GM12878 (cell line): ENCODE results near the gene ADAMTS19. TPM values are rescaled to one million over a fixed set of nuclear protein-coding genes. Genes with fewer than 3 reads are reported as not detected.
A peak's percentile ranks its signal among the peaks of the same experiment; 100 is the strongest.

Experiments
- ATAC-seq: fragments of 200-7000 bp; cut with Tn5 transposase; 3 replicates; pipeline ENCODE4 v1.9.1; 2020; ENCODE audit warnings: mild to moderate bottlenecking, moderate library complexity
- BruUV-seq: library from RNA; stranded (reverse); fragments of 400-500 nt; replicated peaks from 2 replicates; lab custom pipeline; 2021; lab: Mats Ljungman, UMichigan
- CTCF ChIA-PET: fragments of 300-600 bp; sonication (Branson Sonifier 250); formaldehyde crosslinking; extraction: SDS; loops from one replicate; lab custom pipeline; 2021; ENCODE audit warnings: inconsistent platforms; lab: Yijun Ruan, JAX
- POLR2A ChIA-PET: fragments of 350-600 bp; formaldehyde crosslinking; extraction: SDS; loops from one replicate; lab custom pipeline; 2021; ENCODE audit warnings: inconsistent platforms; lab: Charles Lee
- RAD21 ChIA-PET: fragments of 300-600 bp; sonication (Branson Sonifier 250); formaldehyde crosslinking; loops from one replicate; lab custom pipeline; 2023; ENCODE audit warnings: antibody characterized with exemption; ENCODE audit not compliant: unreplicated experiment; lab: Charles Lee
- SMC1A ChIA-PET: fragments of 300-600 bp; sonication (Branson Sonifier 250); formaldehyde crosslinking; loops from one replicate; lab custom pipeline; 2023; ENCODE audit not compliant: unreplicated experiment, uncharacterized antibody; lab: Charles Lee
- DNase-seq: peaks from one replicate; pipeline ENCODE4 v3.0.0-alpha.2; 2011; ENCODE audit warnings: low read depth, low spot score
- FAIRE-seq: peaks from 3 replicates; lab custom pipeline; 2011; peaks lifted over from hg19 to GRCh38; lab: Jason Lieb, UNC
- H2AFZ ChIP-seq: 2 replicates; pipeline ENCODE4 v1.6.0; 2011; ENCODE audit warnings: low read depth, low read length, control low read depth; ENCODE audit not compliant: control insufficient read depth
- H3K27ac ChIP-seq: 2 replicates; pipeline ENCODE4 v1.5.1; 2011; ENCODE audit warnings: control low read depth; ENCODE audit not compliant: control insufficient read depth, insufficient read depth
- H3K27me3 ChIP-seq, 2 experiments: replicated peaks in 1 of 2; 2 replicates each; pipeline versions ENCODE4 v1.6.0 to v1.6.1; 2011; ENCODE audit warnings: low read length in 1 of 2; ENCODE audit not compliant: control insufficient read depth in 2 of 2, insufficient read depth in 2 of 2
- H3K36me3 ChIP-seq, 2 experiments: 2 replicates each; pipeline ENCODE4 v1.5.1; 2011; ENCODE audit warnings: low read length in 1 of 2; ENCODE audit not compliant: control insufficient read depth in 2 of 2, insufficient read depth in 2 of 2
- H3K4me1 ChIP-seq: 2 replicates; pipeline ENCODE4 v1.6.1; 2011; ENCODE audit warnings: mild to moderate bottlenecking, low read length, moderate library complexity, mixed read lengths; ENCODE audit not compliant: control insufficient read depth, insufficient read depth
- H3K4me2 ChIP-seq: 2 replicates; pipeline ENCODE4 v1.6.0; 2011; ENCODE audit warnings: control low read depth; ENCODE audit not compliant: control insufficient read depth, insufficient read depth
- H3K4me3 ChIP-seq: fragments of 200-600 bp; sonication (generic); 2 replicates; pipeline ENCODE4 v1.5.1; 2016
- H3K79me2 ChIP-seq: 2 replicates; pipeline ENCODE4 v1.6.0; 2011; ENCODE audit warnings: low read length; ENCODE audit not compliant: control insufficient read depth, insufficient read depth
- H3K9ac ChIP-seq: 2 replicates; pipeline ENCODE4 v1.8.0; 2011; ENCODE audit warnings: low read length, control low read depth, mixed read lengths; ENCODE audit not compliant: control insufficient read depth, insufficient read depth
- H3K9me3 ChIP-seq: replicated peaks from 3 replicates; pipeline ENCODE4 v1.5.1; 2011; ENCODE audit warnings: mild to moderate bottlenecking, low read length; ENCODE audit not compliant: control insufficient read depth, insufficient read depth
- H4K20me1 ChIP-seq: 2 replicates; pipeline ENCODE4 v1.6.0; 2011; ENCODE audit not compliant: control insufficient read depth, insufficient read depth
- BACH1 ChIP-seq: fragments of 450-650 bp; IDR thresholded peaks from 2 replicates; pipeline ENCODE4 v1.6.1; 2017; ENCODE audit warnings: mild to moderate bottlenecking, borderline replicate concordance
- E2F4 ChIP-seq: IDR thresholded peaks from 2 replicates; pipeline ENCODE4 v1.6.1; 2012; ENCODE audit warnings: low read depth, low read length, improper control_type of control experiment
- E2F8 ChIP-seq: fragments of 450-650 bp; IDR thresholded peaks from 2 replicates; pipeline ENCODE4 v1.6.1; 2018; ENCODE audit warnings: mild to moderate bottlenecking, low read depth, moderate library complexity; ENCODE audit not compliant: partially characterized antibody
- NR2C2 ChIP-seq: IDR thresholded peaks from 2 replicates; pipeline ENCODE4 v1.6.1; 2011; ENCODE audit warnings: borderline replicate concordance, low read depth; ENCODE audit not compliant: control insufficient read depth, insufficient read length
- PAX8 ChIP-seq: fragments of 450-650 bp; IDR thresholded peaks from 2 replicates; pipeline ENCODE4 v1.6.1; 2017; ENCODE audit warnings: mild to moderate bottlenecking, moderate library complexity
- RAD21 ChIP-seq: IDR thresholded peaks from 2 replicates; pipeline ENCODE4 v1.6.1; 2011; ENCODE audit warnings: mild to moderate bottlenecking, low read depth, low read length, moderate library complexity; ENCODE audit not compliant: insufficient read depth
- RB1 ChIP-seq: fragments of 450-650 bp; formaldehyde crosslinking; IDR thresholded peaks from 2 replicates; pipeline ENCODE4 v1.6.1; 2017; ENCODE audit warnings: mild to moderate bottlenecking, borderline replicate concordance
- RFX5 ChIP-seq: IDR thresholded peaks from 2 replicates; pipeline ENCODE4 v1.6.1; 2011; ENCODE audit warnings: low read depth, low read length, improper control_type of control experiment
- RUNX3 ChIP-seq: IDR thresholded peaks from 2 replicates; pipeline ENCODE4 v1.6.1; 2012; ENCODE audit warnings: low read length, inconsistent platforms
- SIN3A ChIP-seq: IDR thresholded peaks from 2 replicates; pipeline ENCODE4 v1.6.1; 2012; ENCODE audit warnings: low read depth, low read length, improper control_type of control experiment
- TCF3 ChIP-seq: IDR thresholded peaks from 2 replicates; pipeline ENCODE4 v1.6.1; 2012; ENCODE audit warnings: low read depth, mild to moderate bottlenecking, low read length, borderline replicate concordance; ENCODE audit not compliant: insufficient read depth
- ZNF217 ChIP-seq: fragments of 450-650 bp; IDR thresholded peaks from 2 replicates; pipeline ENCODE4 v1.6.1; 2017; ENCODE audit warnings: antibody characterized with exemption, mild to moderate bottlenecking
- WGBS: methylation state at CpG from one replicate; pipeline ENCODE4 v1.1.6; 2016; ENCODE audit warnings: low lambda C conversion rate; ENCODE audit not compliant: insufficient replicate concordance, insufficient coverage; ENCODE audit errors: missing lambda C conversion rate; 5-methylcytosine and 5-hydroxymethylcytosine counted together
- in situ Hi-C: fragments of 300-500 bp; cut with MboI; formaldehyde crosslinking; loops from 9 replicates; pipeline ENCODE4 v1.14.3; 2018; ENCODE audit warnings: mixed read lengths
- intact Hi-C: fragments of 100-400 bp; cut with micrococcal nuclease; formaldehyde crosslinking; loops from one replicate; pipeline ENCODE4 v1.14.2; 2022; ENCODE audit not compliant: unreplicated experiment
- polyA plus RNA-seq, 11 experiments: library from polyadenylated mRNA; depleted of rRNA in 4 of 11; unstranded in 6 of 11; stranded (reverse) in 5 of 11; fragments of >200 nt; fragmentation: Nextera tagmentation in 4 of 11; fragmentation: Illumina TruSeq in 1 of 11; extraction: Ambion mirVana in 4 of 11; extraction: Trizol in 1 of 11; gene quantifications; 1 replicate in 1 of 11; 2 replicates in 10 of 11; pipeline versions ENCODE4 v1.2.1 to v1.2.3, GENCODE V29; 2011 to 2016; ENCODE audit warnings: inconsistent platforms in 2 of 11, missing spikeins in 2 of 11, low read depth in 1 of 11
- total RNA-seq, 4 experiments: library from RNA; depleted of rRNA in 3 of 4; stranded (reverse); fragments of >200 nt in 3 of 4; fragmentation: Illumina TruSeq in 1 of 4; extraction: Trizol in 1 of 4; gene quantifications; 2 replicates each; pipeline versions ENCODE4 v1.2.1 to v1.2.3, GENCODE V29; 2013 to 2021
- TF ChIP-seq, protein P1 (sequence below): fragments of 450-650 bp; formaldehyde crosslinking; IDR thresholded peaks from 2 replicates; pipeline ENCODE4 v1.4.0; 2020; ENCODE audit warnings: mild to moderate bottlenecking, moderate library complexity
- TF ChIP-seq, protein P2 (sequence below): IDR thresholded peaks from 2 replicates; pipeline ENCODE4 v1.6.1; 2012; ENCODE audit warnings: low read depth, low read length, improper control_type of control experiment

The ADAMTS19 gene
- total and polyA plus RNA-seq, 10 of the 15 experiments (the other 5 are each of a cell fraction or from before 2014, with no cell fraction given): not detected

- no peaks in the 10 kb centered on the region for H3K4me1 ChIP-seq
- no TSS peak for BruUV-seq
- H3K9ac ChIP-seq: no peak overlapping the region
- CTCF ChIA-PET: interaction anchor here (0.7 to 7.8 kb wide), 34 partner anchors 8 to 1484 kb away, joined by 3 to 175 read pairs (median 4); no protein-coding TSS in a partner anchor
- POLR2A ChIA-PET: no interaction called here
- H4K20me1 ChIP-seq: no peaks in the 10 kb centered on the region
- intact Hi-C loops (loop anchor here (1.0 to 5.0 kb wide), 3 partner anchors 81 to 1341 kb away; no protein-coding TSS in a partner anchor), in situ Hi-C loops (loop anchor here (5.0 to 25.0 kb wide), 5 partner anchors 81 to 1559 kb away; no protein-coding TSS in a partner anchor)
- RAD21 ChIA-PET: interaction anchor here (0.6 to 3.3 kb wide), 12 partner anchors 9 to 1339 kb away, joined by 3 to 40 read pairs (median 3); no protein-coding TSS in a partner anchor
- DNase-seq (peak; percentile 4), ATAC-seq (peak; percentile 83), FAIRE-seq (peak; percentile 90)
- no peaks in the 10 kb centered on the region for H3K9me3 ChIP-seq
- no peak overlapping the region for H3K27ac ChIP-seq
- H3K79me2 ChIP-seq: no peaks in the 10 kb centered on the region
- no peak overlapping the region for H2AFZ ChIP-seq
- no peaks in the 10 kb centered on the region for H3K27me3 ChIP-seq
- WGBS: 16% methylated on average over 9 of the region's 9 CpGs
- H3K4me2 ChIP-seq: no peak overlapping the region
- no peaks in the 10 kb centered on the region for H3K36me3 ChIP-seq
- no peak overlapping the region for H3K4me3 ChIP-seq
- SMC1A ChIA-PET: interaction anchor here (0.7 to 6.4 kb wide), 11 partner anchors 8 to 1340 kb away, joined by 3 to 74 read pairs (median 5); no protein-coding TSS in a partner anchor
- TF ChIP-seq NR2C2 (no peak), TCF3 (no peak), RUNX3 (peak; percentile 79), RB1 (no peak), E2F8 (no peak), BACH1 (no peak), RAD21 (peak; percentile 81), RFX5 (no peak), SIN3A (no peak), E2F4 (no peak), PAX8 (no peak), ZNF217 (no peak)
- TF ChIP-seq, protein P1, sequence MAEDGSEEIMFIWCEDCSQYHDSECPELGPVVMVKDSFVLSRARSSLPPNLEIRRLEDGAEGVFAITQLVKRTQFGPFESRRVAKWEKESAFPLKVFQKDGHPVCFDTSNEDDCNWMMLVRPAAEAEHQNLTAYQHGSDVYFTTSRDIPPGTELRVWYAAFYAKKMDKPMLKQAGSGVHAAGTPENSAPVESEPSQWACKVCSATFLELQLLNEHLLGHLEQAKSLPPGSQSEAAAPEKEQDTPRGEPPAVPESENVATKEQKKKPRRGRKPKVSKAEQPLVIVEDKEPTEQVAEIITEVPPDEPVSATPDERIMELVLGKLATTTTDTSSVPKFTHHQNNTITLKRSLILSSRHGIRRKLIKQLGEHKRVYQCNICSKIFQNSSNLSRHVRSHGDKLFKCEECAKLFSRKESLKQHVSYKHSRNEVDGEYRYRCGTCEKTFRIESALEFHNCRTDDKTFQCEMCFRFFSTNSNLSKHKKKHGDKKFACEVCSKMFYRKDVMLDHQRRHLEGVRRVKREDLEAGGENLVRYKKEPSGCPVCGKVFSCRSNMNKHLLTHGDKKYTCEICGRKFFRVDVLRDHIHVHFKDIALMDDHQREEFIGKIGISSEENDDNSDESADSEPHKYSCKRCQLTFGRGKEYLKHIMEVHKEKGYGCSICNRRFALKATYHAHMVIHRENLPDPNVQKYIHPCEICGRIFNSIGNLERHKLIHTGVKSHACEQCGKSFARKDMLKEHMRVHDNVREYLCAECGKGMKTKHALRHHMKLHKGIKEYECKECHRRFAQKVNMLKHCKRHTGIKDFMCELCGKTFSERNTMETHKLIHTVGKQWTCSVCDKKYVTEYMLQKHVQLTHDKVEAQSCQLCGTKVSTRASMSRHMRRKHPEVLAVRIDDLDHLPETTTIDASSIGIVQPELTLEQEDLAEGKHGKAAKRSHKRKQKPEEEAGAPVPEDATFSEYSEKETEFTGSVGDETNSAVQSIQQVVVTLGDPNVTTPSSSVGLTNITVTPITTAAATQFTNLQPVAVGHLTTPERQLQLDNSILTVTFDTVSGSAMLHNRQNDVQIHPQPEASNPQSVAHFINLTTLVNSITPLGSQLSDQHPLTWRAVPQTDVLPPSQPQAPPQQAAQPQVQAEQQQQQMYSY (CRISPR knock-in tag): no peak
- TF ChIP-seq, protein P2, sequence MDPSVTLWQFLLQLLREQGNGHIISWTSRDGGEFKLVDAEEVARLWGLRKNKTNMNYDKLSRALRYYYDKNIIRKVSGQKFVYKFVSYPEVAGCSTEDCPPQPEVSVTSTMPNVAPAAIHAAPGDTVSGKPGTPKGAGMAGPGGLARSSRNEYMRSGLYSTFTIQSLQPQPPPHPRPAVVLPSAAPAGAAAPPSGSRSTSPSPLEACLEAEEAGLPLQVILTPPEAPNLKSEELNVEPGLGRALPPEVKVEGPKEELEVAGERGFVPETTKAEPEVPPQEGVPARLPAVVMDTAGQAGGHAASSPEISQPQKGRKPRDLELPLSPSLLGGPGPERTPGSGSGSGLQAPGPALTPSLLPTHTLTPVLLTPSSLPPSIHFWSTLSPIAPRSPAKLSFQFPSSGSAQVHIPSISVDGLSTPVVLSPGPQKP: no peak
Observed at GRCh38 chr5:129771058-129771838, 311.1 kb downstream of the ADAMTS19 start.
